AML-193 (cell line): ENCODE measurements around the gene TRPM4.
"Not testable (repeated sequence)": the region's sequence is repeated elsewhere in the genome, so short reads cannot be mapped to it uniquely, and the experiment has no call there.

Source experiments
- DNase-seq, 2 experiments: peaks; one replicate each; lab custom pipeline; 2025; lab: John Stamatoyannopoulos, UW

Gene TRPM4

DNA sequence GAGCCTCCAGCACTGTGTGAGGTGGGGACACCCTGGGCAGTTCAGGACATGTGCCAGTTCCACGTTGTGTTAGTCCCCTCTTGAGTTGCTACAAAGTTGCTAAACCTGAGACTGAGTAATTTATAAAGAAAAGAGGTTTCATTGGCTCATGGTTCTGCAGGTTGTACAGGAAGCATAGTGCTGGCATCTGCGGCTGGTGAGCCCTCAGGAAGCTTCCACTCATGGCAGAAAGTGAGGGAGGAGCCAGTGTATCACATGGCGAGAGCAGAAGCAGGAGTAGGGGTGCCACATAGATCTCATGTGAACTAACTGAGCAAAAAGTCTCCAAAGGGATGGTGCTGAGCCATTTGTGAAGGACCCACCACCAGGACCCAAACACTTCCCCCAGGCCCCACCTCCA, 33.2 kb downstream of the TRPM4 start:
- no peak for DNase-seq

- DNase-seq: no peak
Measured at GRCh38 chr19:49193822-49194394, 36.3 kb downstream of the TRPM4 start.

DNA sequence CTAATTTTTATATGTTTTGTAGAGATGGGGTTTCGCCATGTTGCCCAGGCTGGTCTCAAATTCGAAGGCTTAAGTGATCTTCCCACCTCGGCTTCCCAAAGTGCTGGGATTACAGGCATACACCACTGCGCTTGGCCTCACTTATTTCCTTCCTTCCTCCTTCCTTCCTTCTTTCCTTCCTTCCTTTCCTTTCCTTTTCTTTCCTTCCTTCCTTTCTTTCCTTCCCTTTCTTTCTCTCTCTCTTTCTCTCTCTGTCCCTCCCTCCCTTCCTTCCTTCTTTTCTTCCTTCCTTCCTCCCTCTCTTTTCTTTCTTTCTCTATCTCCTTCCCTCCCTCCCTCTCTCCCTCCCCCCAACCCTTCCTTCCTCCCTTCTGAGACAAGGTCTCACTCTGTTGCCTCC, 36.8 kb downstream of the TRPM4 start:
- no peak for DNase-seq

DNA sequence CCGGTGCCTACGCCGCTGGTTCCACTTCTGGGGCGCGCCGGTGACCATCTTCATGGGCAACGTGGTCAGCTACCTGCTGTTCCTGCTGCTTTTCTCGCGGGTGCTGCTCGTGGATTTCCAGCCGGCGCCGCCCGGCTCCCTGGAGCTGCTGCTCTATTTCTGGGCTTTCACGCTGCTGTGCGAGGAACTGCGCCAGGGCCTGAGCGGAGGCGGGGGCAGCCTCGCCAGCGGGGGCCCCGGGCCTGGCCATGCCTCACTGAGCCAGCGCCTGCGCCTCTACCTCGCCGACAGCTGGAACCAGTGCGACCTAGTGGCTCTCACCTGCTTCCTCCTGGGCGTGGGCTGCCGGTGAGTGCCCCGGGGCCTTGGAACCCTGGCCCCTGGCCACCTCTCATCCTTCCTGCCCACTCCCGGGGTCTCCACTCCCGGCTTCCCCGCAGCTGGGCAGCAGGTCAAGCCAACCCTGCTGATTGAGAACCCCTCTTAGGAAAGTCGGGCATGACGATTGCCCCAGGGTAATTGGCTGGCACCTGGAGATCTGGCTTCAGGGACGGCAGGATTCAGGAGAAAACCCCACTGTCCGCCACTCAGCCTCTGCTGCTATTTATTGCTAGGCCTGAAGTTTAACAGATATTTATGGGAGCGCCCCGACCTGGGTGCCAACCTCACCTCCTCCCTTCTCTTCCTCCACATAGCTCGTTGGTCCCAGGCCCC, 39.1 kb downstream of the TRPM4 start:
- no peak for DNase-seq

DNA sequence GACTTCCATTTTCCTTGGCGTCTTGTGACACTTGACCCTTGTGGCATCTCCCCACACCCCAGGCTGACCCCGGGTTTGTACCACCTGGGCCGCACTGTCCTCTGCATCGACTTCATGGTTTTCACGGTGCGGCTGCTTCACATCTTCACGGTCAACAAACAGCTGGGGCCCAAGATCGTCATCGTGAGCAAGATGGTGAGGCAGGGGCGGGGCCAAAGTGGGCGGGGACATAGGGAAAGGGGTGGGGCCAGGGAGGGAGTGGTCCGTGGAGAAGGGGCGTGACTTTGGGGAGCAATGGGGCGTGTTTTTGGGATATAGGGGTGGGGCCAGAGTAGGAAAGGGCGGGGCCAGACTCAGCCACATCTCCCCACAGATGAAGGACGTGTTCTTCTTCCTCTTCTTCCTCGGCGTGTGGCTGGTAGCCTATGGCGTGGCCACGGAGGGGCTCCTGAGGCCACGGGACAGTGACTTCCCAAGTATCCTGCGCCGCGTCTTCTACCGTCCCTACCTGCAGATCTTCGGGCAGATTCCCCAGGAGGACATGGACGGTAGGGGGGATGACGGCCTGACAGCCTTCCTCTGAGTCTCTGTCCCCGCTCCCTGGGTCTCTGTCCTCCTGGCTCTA, 42.8 kb downstream of the TRPM4 start:
- DNase-seq: no peak

DNA sequence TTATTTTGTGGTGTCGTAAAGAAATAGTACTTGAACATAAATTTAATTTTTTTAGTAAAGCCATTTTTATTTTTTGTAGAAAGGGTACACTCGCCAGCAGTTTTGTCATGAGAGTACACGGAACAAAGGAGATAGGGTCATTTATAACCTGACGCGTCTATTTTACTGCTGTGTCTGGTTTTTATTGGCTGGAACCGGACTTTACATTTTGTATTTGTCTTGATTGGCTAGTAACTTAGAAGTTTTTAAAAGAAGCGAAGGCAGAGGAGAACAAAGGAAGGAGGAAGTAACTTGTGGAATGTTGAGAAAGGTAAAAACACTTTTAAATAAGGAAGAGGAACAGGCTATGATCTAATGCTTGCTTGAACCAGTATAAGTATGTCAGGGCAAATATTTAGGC, 43.5 kb downstream of the TRPM4 start:
- no peak for DNase-seq

DNA sequence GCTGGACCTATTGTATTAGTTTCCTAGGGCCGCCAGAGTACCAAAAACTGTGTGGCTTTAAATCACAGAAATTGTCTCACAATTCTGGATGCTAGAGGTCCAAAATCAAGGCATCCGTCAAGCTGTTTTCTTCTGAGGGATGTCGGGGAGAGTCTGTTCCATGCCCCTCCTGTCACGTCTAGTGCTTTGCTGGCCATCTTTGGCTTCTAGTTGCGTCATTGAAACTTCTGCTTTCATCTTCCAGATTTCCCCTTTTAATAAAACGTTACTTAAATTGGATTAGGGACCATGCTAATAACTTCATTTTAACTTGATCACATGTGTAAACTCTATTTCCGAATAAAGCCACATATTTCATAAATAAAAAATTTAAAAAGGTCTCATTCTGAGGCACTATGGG, 47.5 kb downstream of the TRPM4 start:
- DNase-seq: peak; percentile 57 to 77

- not testable (repeated sequence) for DNase-seq
Measured at GRCh38 chr19:49209502-49209901, 51.9 kb downstream of the TRPM4 start.

- no peak for DNase-seq
Measured at GRCh38 chr19:49210108-49210900, 52.7 kb downstream of the TRPM4 start.

GRCh38 chr19:49210901-49211451, 53.4 kb downstream of the TRPM4 start:
- no peak for DNase-seq

DNA sequence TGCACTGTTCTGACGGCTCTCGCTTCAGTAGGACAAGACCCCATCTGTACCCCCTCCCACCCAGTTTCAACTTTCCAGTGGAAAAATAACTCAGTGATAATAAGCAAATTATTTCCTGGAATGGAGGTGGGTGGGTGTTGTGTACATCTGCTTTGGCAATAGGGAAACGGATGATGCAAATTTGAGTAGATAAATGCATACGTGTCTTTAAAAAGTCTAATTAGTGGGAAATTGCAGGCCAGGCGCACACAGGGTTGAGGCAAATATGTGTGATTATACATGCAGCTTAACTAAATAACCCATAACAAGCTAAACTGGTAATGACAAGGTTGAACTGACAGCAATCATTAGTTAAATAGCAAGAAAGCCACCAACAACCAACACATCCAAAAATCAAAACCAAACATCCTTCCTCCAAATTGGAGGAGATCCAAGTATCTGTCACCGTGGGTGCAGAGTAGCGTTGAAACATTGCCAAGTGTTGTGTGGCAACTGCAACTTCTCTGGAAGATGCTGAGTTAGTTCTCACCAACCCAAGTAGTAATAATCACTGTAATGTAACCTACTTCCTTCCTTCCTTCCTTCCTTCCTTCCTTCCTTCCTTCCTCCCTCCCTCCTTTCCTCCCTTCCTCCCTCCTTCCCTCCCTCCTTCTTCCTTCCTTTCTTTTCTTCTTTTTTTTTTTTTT, 54.6 kb downstream of the TRPM4 start:
- DNase-seq: no peak

DNA sequence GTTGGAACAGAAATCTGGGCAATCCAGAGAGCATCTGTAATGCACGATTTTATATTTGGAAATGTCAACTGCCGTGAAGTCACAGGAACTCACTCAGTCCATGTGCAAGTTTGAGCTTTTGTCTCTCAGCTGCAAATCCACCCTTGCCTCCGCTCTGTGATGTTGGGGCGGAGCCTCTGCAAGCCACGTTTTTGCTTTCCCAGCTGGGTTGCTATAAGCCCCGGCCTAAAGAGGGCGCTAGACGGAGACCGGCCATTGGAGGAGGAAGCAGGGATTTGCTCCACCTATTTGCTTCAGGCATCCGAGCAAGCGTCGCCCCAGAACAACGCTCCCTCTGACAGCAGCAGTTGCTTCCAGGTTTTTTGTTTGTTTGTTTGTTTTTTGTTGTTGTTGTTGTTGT, 56.2 kb downstream of the TRPM4 start:
- DNase-seq: no peak

GRCh38 chr19:49214701-49215100, 57.1 kb downstream of the TRPM4 start:
- no peak for DNase-seq

DNA sequence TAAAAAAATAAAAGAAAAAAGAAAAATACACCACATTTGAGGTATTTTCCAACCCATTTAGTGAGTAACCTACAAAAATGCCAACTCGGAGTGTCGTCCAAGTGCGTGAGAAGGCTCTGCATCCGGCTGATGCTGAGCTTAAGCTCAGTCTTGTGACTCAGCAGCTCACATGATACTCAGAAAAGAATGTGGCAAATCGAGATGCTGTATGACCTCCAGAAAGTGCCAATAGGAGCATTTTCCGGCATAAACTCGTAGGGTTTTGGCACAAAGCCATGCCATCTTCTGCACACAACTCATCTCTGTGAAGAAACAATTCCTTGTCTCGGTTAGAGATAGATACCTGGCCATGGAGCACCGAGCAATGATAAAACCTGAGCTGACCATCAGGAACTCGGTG, 58.5 kb downstream of the TRPM4 start:
- DNase-seq: no peak

GRCh38 chr19:49217382-49217781, 59.8 kb downstream of the TRPM4 start:
- DNase-seq: no peak

- no peak for DNase-seq
Measured at GRCh38 chr19:49222011-49222410, 64.4 kb downstream of the TRPM4 start.

- no peak for DNase-seq
Measured at GRCh38 chr19:49222528-49222927, 64.9 kb downstream of the TRPM4 start.

GRCh38 chr19:49223472-49223871, 65.9 kb downstream of the TRPM4 start:
- DNase-seq: no peak

DNA sequence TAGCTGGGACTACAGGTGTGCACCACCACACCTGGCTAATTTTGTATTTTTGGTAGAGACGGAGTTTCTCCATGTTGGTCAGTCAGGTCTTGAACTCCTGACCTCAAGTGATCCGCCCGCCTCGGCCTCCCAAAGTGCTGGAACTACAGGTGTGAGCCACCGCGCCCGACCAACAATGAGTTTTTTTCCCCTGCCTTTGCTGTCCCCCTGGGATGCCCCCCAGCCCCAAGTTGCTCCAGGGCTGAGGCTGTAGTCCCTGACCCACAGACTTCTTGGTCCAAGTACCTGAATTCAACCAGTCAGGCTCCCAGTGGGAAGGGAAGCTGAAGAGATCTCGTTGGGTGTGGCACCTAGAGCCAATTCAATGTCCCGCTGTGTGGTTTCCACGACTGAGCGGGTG, 66.8 kb downstream of the TRPM4 start:
- DNase-seq: not testable (repeated sequence)

- peak; percentile 22 to 27 for DNase-seq
Measured at GRCh38 chr19:49224879-49225278, 67.3 kb downstream of the TRPM4 start.

GRCh38 chr19:49229416-49229815, 71.8 kb downstream of the TRPM4 start:
- DNase-seq: no peak

- DNase-seq: no peak
Measured at GRCh38 chr19:49231389-49231788, 73.8 kb downstream of the TRPM4 start.
